22Rv1 (cell line): Measurements from ENCODE around the gene NSUN3.

Source experiments
- ZFX ChIP-seq: fragments of 450-650 bp; IDR thresholded peaks from 2 replicates; pipeline ENCODE4 v1.6.1; 2017; ENCODE audit warnings: antibody characterized with exemption, borderline replicate concordance
- TF ChIP-seq, protein P1 (sequence below): fragments of 450-650 bp; IDR thresholded peaks from 2 replicates; pipeline ENCODE4 v1.5.1; 2017; ENCODE audit warnings: mild to moderate bottlenecking

GRCh38 chr3:94015025-94015424 is 47.8 kb upstream of the NSUN3 start:
- TF ChIP-seq, protein P1, sequence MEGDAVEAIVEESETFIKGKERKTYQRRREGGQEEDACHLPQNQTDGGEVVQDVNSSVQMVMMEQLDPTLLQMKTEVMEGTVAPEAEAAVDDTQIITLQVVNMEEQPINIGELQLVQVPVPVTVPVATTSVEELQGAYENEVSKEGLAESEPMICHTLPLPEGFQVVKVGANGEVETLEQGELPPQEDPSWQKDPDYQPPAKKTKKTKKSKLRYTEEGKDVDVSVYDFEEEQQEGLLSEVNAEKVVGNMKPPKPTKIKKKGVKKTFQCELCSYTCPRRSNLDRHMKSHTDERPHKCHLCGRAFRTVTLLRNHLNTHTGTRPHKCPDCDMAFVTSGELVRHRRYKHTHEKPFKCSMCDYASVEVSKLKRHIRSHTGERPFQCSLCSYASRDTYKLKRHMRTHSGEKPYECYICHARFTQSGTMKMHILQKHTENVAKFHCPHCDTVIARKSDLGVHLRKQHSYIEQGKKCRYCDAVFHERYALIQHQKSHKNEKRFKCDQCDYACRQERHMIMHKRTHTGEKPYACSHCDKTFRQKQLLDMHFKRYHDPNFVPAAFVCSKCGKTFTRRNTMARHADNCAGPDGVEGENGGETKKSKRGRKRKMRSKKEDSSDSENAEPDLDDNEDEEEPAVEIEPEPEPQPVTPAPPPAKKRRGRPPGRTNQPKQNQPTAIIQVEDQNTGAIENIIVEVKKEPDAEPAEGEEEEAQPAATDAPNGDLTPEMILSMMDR: no peak
- no peak for TF ChIP-seq ZFX
